ENCODE data around the gene ICOS. TPM values are rescaled to one million over a fixed set of nuclear protein-coding genes. Genes with fewer than 3 reads are reported as not detected.

Gene ICOS
- total RNA-seq, 1 experiment from 2014 or later: not detected

DNA sequence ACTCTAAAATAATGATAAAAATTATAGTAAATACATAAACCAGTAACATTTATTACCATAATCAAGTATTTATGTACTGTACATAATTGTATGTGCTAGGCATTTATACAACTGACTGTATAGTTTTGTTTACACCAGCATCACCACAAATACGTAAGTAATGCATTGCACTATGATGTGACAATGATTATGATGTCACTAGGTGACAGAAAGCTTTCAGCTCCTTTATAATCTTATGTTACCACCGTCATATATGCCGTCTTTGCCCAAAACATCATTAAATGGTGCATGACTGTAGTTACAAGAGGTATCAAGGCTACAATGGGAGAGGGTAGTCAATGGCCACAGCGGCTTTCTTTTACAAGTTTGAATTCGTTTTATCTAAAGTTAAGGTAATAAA lies 60.1 kb downstream of the ICOS start:
- H3K36me3 Mint-ChIP-seq (ENCODE audit: insufficient read depth, unreplicated experiment): no peaks in the 10 kb centered on the region
- POLR2A ChIA-PET: no interaction called here
- DNase-seq: no peak

DNA sequence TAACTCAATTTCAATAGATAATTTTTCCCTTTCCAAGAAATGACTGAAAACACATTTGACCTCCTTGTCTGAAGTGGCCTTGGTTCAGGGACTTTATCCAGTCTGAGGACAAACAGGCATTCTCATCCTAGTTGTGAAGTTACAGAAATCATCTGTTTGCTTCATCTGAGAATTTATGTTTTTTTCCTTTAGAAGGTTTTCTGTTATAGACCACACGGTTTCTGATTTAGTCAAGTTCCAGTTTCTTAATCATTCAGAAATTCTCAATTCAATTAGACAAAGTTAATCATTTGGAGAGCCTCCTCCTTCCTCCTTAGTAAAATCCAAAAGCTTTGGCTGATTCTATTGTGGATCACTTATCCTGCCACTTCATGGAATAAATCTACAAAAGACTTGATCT lies 60.9 kb downstream of the ICOS start:
- Histone ChIP-seq H3K36me3 (ENCODE audit: control insufficient read depth, insufficient read depth, low read length) (no peaks in the 10 kb centered on the region), H3K9me3 (no peaks in the 10 kb centered on the region), H3K27me3 (replicated peaks; ENCODE audit: control insufficient read depth, insufficient read depth, low read length) (no peaks in the 10 kb centered on the region; the same call in 1 of the 2 replicates), H3K4me1 (peaks cover 19% of the 10 kb centered on the region), H3K4me3 (ENCODE audit: low read depth, low read length) (no peak overlapping the region)
- no TSS peak for BruUV-seq (replicated peaks)
- H3K4me1 Mint-ChIP-seq (ENCODE audit: low read depth, unreplicated experiment): peaks cover 11% of the 10 kb centered on the region
- H3K36me3 Mint-ChIP-seq (ENCODE audit: insufficient read depth, unreplicated experiment): no peaks in the 10 kb centered on the region
- H3K9me3 Mint-ChIP-seq (ENCODE audit: unreplicated experiment): no peaks in the 10 kb centered on the region
- ChIA-PET POLR2A (no interaction called here), CTCF (no interaction called here)
- DNase-seq: no peak
- H3K27me3 Mint-ChIP-seq (ENCODE audit: insufficient read depth, unreplicated experiment): no peaks in the 10 kb centered on the region
- H3K4me3 Mint-ChIP-seq (ENCODE audit: unreplicated experiment): no peak overlapping the region
- intact Hi-C loops (cut with micrococcal nuclease; ENCODE audit: unreplicated experiment): no loop called here
- TF ChIP-seq, protein P1, sequence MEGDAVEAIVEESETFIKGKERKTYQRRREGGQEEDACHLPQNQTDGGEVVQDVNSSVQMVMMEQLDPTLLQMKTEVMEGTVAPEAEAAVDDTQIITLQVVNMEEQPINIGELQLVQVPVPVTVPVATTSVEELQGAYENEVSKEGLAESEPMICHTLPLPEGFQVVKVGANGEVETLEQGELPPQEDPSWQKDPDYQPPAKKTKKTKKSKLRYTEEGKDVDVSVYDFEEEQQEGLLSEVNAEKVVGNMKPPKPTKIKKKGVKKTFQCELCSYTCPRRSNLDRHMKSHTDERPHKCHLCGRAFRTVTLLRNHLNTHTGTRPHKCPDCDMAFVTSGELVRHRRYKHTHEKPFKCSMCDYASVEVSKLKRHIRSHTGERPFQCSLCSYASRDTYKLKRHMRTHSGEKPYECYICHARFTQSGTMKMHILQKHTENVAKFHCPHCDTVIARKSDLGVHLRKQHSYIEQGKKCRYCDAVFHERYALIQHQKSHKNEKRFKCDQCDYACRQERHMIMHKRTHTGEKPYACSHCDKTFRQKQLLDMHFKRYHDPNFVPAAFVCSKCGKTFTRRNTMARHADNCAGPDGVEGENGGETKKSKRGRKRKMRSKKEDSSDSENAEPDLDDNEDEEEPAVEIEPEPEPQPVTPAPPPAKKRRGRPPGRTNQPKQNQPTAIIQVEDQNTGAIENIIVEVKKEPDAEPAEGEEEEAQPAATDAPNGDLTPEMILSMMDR (IDR thresholded peaks at IDR 0.05; ENCODE audit: insufficient read depth in 1 of 2, low read depth in 1 of 2, low read length in 1 of 2, severe bottlenecking in 1 of 2, unreplicated experiment in 1 of 2): no peak
- no peak overlapping the region for H3K27ac Mint-ChIP-seq (ENCODE audit: unreplicated experiment)

More for the DNA sequence above, 60.1 kb downstream of the ICOS start:
- H3K4me3 Mint-ChIP-seq (ENCODE audit: unreplicated experiment): no peak overlapping the region
- TF ChIP-seq, protein P1 (IDR thresholded peaks at IDR 0.05; ENCODE audit: insufficient read depth in 1 of 2, low read depth in 1 of 2, low read length in 1 of 2, severe bottlenecking in 1 of 2, unreplicated experiment in 1 of 2): no peak
- H3K27ac Mint-ChIP-seq (ENCODE audit: unreplicated experiment): no peak overlapping the region
- Histone ChIP-seq H3K9me3 (no peaks in the 10 kb centered on the region), H3K4me1 (peaks cover 19% of the 10 kb centered on the region), H3K27me3 (replicated peaks; ENCODE audit: control insufficient read depth, insufficient read depth, low read length) (no peaks in the 10 kb centered on the region; the same call in 1 of the 2 replicates), H3K4me3 (ENCODE audit: low read depth, low read length) (no peak overlapping the region), H3K36me3 (ENCODE audit: control insufficient read depth, insufficient read depth, low read length) (no peaks in the 10 kb centered on the region)
- intact Hi-C loops (cut with micrococcal nuclease; ENCODE audit: unreplicated experiment): no loop called here
- H3K27me3 Mint-ChIP-seq (ENCODE audit: insufficient read depth, unreplicated experiment): no peaks in the 10 kb centered on the region
- BruUV-seq (replicated peaks): no TSS peak
- H3K4me1 Mint-ChIP-seq (ENCODE audit: low read depth, unreplicated experiment): peaks cover 11% of the 10 kb centered on the region
- H3K9me3 Mint-ChIP-seq (ENCODE audit: unreplicated experiment): no peaks in the 10 kb centered on the region
- CTCF ChIA-PET: no interaction called here

DNA sequence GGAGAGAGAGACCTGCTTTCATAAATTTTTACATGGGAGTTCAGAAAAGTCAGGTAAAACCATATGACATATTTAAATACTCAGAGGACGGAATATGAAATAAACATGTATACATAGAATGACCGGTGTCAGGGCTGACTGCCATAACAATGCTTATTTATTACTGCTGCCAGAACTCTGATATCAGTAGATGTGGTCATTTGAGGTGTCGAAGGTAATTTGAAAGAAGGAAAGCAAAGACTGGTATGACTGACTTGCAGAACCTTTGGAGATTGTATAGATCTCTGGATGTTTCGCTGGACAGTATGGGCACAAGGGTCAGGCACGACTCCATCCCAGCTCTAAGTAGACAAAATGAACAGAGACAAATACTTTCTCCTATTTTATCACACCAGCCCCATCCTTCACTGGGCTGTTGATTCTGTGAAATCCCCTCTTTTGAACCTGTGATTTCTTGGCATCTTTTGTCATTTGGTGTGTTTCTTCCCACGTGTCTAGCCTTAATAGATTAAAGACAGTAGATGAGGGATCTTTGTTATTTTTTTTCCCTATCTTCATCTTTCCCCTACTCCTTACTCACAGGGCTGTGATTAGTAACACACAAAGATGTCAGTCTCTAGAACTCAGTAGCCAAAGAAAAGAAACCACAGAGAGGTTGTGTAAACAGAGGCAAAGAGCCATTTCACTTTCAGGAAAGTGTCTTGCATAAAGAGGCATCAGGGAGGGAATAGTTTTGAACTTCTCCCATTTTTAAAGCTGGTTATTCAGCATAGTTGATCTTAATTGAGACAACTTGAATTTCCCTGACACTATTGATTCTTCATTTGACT lies 61.6 kb downstream of the ICOS start:
- no TSS peak for BruUV-seq (replicated peaks)
- POLR2A ChIA-PET: no interaction called here
- Mint-ChIP-seq H3K9me3 (ENCODE audit: unreplicated experiment) (no peaks in the 10 kb centered on the region), H3K36me3 (ENCODE audit: insufficient read depth, unreplicated experiment) (no peaks in the 10 kb centered on the region), H3K4me1 (ENCODE audit: low read depth, unreplicated experiment) (peaks cover 11% of the 10 kb centered on the region), H3K4me3 (ENCODE audit: unreplicated experiment) (no peak overlapping the region), H3K27ac (ENCODE audit: unreplicated experiment) (no peak overlapping the region), H3K27me3 (ENCODE audit: insufficient read depth, unreplicated experiment) (peaks cover under 1% of the 10 kb centered on the region)
- intact Hi-C loops (cut with micrococcal nuclease; ENCODE audit: unreplicated experiment): no loop called here
- no peaks in the 10 kb centered on the region for H3K9me3 ChIP-seq
- H3K4me3 ChIP-seq (ENCODE audit: low read depth, low read length): no peak overlapping the region
- CTCF ChIA-PET: no interaction called here
- DNase-seq: no peak
- TF ChIP-seq, protein P1 (IDR thresholded peaks at IDR 0.05; ENCODE audit: insufficient read depth in 1 of 2, low read depth in 1 of 2, low read length in 1 of 2, severe bottlenecking in 1 of 2, unreplicated experiment in 1 of 2): no peak
- peaks cover 19% of the 10 kb centered on the region for H3K4me1 ChIP-seq
- no peaks in the 10 kb centered on the region; the same call in 1 of the 2 replicates for H3K27me3 ChIP-seq (replicated peaks; ENCODE audit: control insufficient read depth, insufficient read depth, low read length)
- no peaks in the 10 kb centered on the region for H3K36me3 ChIP-seq (ENCODE audit: control insufficient read depth, insufficient read depth, low read length)

Data from Caco-2 (cell line).